Hematopoietic multipotent progenitor cell treated with erythropoietin and hydrocortisone succinate and interleukin-3 and kit ligand, for 4 days (in vitro differentiated cells): ENCODE results near the gene ZKSCAN8.

ENCODE experiments used
- DNase-seq: peaks from one replicate; pipeline ENCODE4 v3.0.0-alpha.2; 2015

ZKSCAN8 gene

GRCh38 chr6:28207510-28208110 is 65.9 kb downstream of the ZKSCAN8 start:
- DNase-seq: peak; percentile 75

- peak; percentile 38 for DNase-seq
Measured at GRCh38 chr6:28208111-28208659, 66.5 kb downstream of the ZKSCAN8 start.
